H7 (cell line): ENCODE results near the gene TBC1D14. TPM values are rescaled to one million over a fixed set of nuclear protein-coding genes. Genes with fewer than 3 reads are reported as not detected.
"Not testable (repeated sequence)": the region's sequence is repeated elsewhere in the genome, so short reads cannot be mapped to it uniquely, and the experiment has no call there.

Experiments
- DNase-seq: peaks from one replicate; pipeline ENCODE4 v3.0.0; 2012
- H3K27me3 ChIP-seq: 2 replicates; pipeline ENCODE4 v1.6.0; 2011; ENCODE audit warnings: mild to moderate bottlenecking, low read length; ENCODE audit not compliant: control insufficient read depth, insufficient read depth
- H3K36me3 ChIP-seq: replicated peaks from 2 replicates; pipeline ENCODE4 v1.5.1; 2011; ENCODE audit warnings: low read length; ENCODE audit not compliant: control insufficient read depth, insufficient read depth
- H3K4me3 ChIP-seq: 2 replicates; pipeline ENCODE4 v1.5.1; 2011; ENCODE audit warnings: low read depth, mild to moderate bottlenecking, control low read depth, low read length, moderate library complexity; ENCODE audit not compliant: insufficient read depth
- total RNA-seq: library from RNA; depleted of rRNA; stranded (reverse); fragments of >200 nt; shearing (Covaris generic); gene quantifications from 2 replicates; pipeline ENCODE4 v1.2.3, GENCODE V29; 2014

The TBC1D14 gene
- total RNA-seq, 1 experiment from 2014 or later = 55.8 TPM

GRCh38 chr4:6894528-6895498 is 14.8 kb upstream of the TBC1D14 start:
- Histone ChIP-seq H3K36me3 (no peaks in the 10 kb centered on the region), H3K4me3 (no peak overlapping the region), H3K27me3 (no peaks in the 10 kb centered on the region)
- peak; percentile 27 for DNase-seq

- DNase-seq = no peak
- no peaks in the 10 kb centered on the region for H3K36me3 ChIP-seq
- H3K4me3 ChIP-seq = no peak overlapping the region
- H3K27me3 ChIP-seq = no peaks in the 10 kb centered on the region
Measured at GRCh38 chr4:6896035-6896434, 13.6 kb upstream of the TBC1D14 start.

GRCh38 chr4:6898763-6899162 is 10.9 kb upstream of the TBC1D14 start:
- no peaks in the 10 kb centered on the region for H3K27me3 ChIP-seq
- no peaks in the 10 kb centered on the region for H3K36me3 ChIP-seq
- DNase-seq = no peak
- H3K4me3 ChIP-seq = no peak overlapping the region

- Histone ChIP-seq H3K27me3 (no peaks in the 10 kb centered on the region), H3K4me3 (no peak overlapping the region), H3K36me3 (no peaks in the 10 kb centered on the region)
- peak; percentile 36 for DNase-seq
Measured at GRCh38 chr4:6900181-6900812, 9.3 kb upstream of the TBC1D14 start.

- H3K36me3 ChIP-seq = no peaks in the 10 kb centered on the region
- peak; percentile 47 for DNase-seq
- H3K4me3 ChIP-seq = no peak overlapping the region
- no peaks in the 10 kb centered on the region for H3K27me3 ChIP-seq
Measured at GRCh38 chr4:6900956-6901355, 8.7 kb upstream of the TBC1D14 start.

- no peak for DNase-seq
- H3K36me3 ChIP-seq = no peaks in the 10 kb centered on the region
- H3K4me3 ChIP-seq = no peak overlapping the region
- H3K27me3 ChIP-seq = no peaks in the 10 kb centered on the region
Measured at GRCh38 chr4:6901669-6902317, 7.8 kb upstream of the TBC1D14 start.

GRCh38 chr4:6902318-6903042 is 7.1 kb upstream of the TBC1D14 start:
- Histone ChIP-seq H3K4me3 (no peak overlapping the region), H3K36me3 (no peaks in the 10 kb centered on the region), H3K27me3 (no peaks in the 10 kb centered on the region; the same call in 1 of the 2 replicates)
- peak; percentile 64 for DNase-seq

- Histone ChIP-seq H3K36me3 (no peaks in the 10 kb centered on the region), H3K27me3 (peaks cover 6% of the 10 kb centered on the region), H3K4me3 (no peak overlapping the region)
- peak; percentile 36 for DNase-seq
Measured at GRCh38 chr4:6905516-6906445, 3.8 kb upstream of the TBC1D14 start.

- DNase-seq, H3K36me3 ChIP-seq, H3K4me3 ChIP-seq, H3K27me3 ChIP-seq: not testable (repeated sequence)
Measured at GRCh38 chr4:6906486-6906885, 3.1 kb upstream of the TBC1D14 start.

GRCh38 chr4:6907658-6908191 is 1.9 kb upstream of the TBC1D14 start:
- peak; percentile 87 for DNase-seq
- Histone ChIP-seq H3K27me3 (peaks cover 6% of the 10 kb centered on the region), H3K36me3 (no peaks in the 10 kb centered on the region), H3K4me3 (no peak overlapping the region)

- DNase-seq = peak; percentile 57
- H3K27me3 ChIP-seq = peaks cover 6% of the 10 kb centered on the region
- H3K36me3 ChIP-seq = no peaks in the 10 kb centered on the region
- peak overlapping the region; percentile 80 for H3K4me3 ChIP-seq
Measured at GRCh38 chr4:6908432-6909112, 1.1 kb upstream of the TBC1D14 start.

GRCh38 chr4:6909970-6910339 is 329 bp downstream of the TBC1D14 start:
- Histone ChIP-seq H3K27me3 (peaks cover 6% of the 10 kb centered on the region), H3K36me3 (no peaks in the 10 kb centered on the region), H3K4me3 (peak overlapping the region; percentile 66)
- DNase-seq = no peak
